Mesothelial cell of epicardium (in vitro differentiated cells): ENCODE results near the gene MAGEA8. TPM values are rescaled to one million over a fixed set of nuclear protein-coding genes. Genes with fewer than 3 reads are reported as not detected.
A peak's percentile ranks its signal among the peaks of the same experiment; 100 is the strongest.

Experiments
- DNase-seq, 2 experiments: peaks; one replicate each; pipeline ENCODE4 v3.0.0; 2021; ENCODE audit warnings: low spot score in 2 of 2; ENCODE audit not compliant: unreplicated experiment in 2 of 2
- H3K27ac Mint-ChIP-seq: 2 replicates; pipeline ENCODE4 v1.8.0; 2021; ENCODE audit warnings: mixed read lengths
- H3K27me3 Mint-ChIP-seq: 2 replicates; pipeline ENCODE4 v1.8.0; 2021; ENCODE audit warnings: low read depth, mixed read lengths
- H3K36me3 Mint-ChIP-seq: 2 replicates; pipeline ENCODE4 v1.8.0; 2021; ENCODE audit warnings: mixed read lengths
- H3K4me1 Mint-ChIP-seq: 2 replicates; pipeline ENCODE4 v1.8.0; 2021; ENCODE audit warnings: mixed read lengths
- H3K4me3 Mint-ChIP-seq: 2 replicates; pipeline ENCODE4 v1.8.0; 2021; ENCODE audit warnings: mild to moderate bottlenecking, moderate library complexity, mixed read lengths
- H3K9me3 Mint-ChIP-seq: 2 replicates; pipeline ENCODE4 v1.8.0; 2021; ENCODE audit warnings: mixed read lengths
- CTCF ChIP-seq: fragments of 200-600 bp; sonication (generic); IDR thresholded peaks from one replicate; pipeline ENCODE4 v1.5.0; 2021; ENCODE audit warnings: antibody characterized with exemption; ENCODE audit not compliant: unreplicated experiment
- total RNA-seq: library from RNA; stranded (reverse); gene quantifications from 3 replicates; pipeline ENCODE4 v1.2.1, GENCODE V29; 2021

MAGEA8 gene
- total RNA-seq, 1 donor from 2014 or later: not detected

- peaks cover 18% of the 10 kb centered on the region for H3K9me3 Mint-ChIP-seq
- peak overlapping the region; percentile 62 for H3K27ac Mint-ChIP-seq
- H3K4me1 Mint-ChIP-seq: peaks cover 4% of the 10 kb centered on the region
- peak overlapping the region; percentile 36 for H3K4me3 Mint-ChIP-seq
- no peak for TF ChIP-seq CTCF
- no peaks in the 10 kb centered on the region for H3K36me3 Mint-ChIP-seq
- no peaks in the 10 kb centered on the region for H3K27me3 Mint-ChIP-seq
- DNase-seq: no peak
These were observed 23.1 kb downstream of the MAGEA8 start for GRCh38 chrX:149903889-149904748.

- no peak overlapping the region for H3K27ac Mint-ChIP-seq
- DNase-seq: no peak
- H3K4me3 Mint-ChIP-seq: no peak overlapping the region
- no peaks in the 10 kb centered on the region for H3K36me3 Mint-ChIP-seq
- TF ChIP-seq CTCF: no peak
- peaks cover 4% of the 10 kb centered on the region for H3K4me1 Mint-ChIP-seq
- H3K9me3 Mint-ChIP-seq: peaks cover 28% of the 10 kb centered on the region
- no peaks in the 10 kb centered on the region for H3K27me3 Mint-ChIP-seq
These were observed 27.3 kb downstream of the MAGEA8 start for GRCh38 chrX:149908308-149908707.

GRCh38 chrX:149908727-149909126 lies 27.7 kb downstream of the MAGEA8 start:
- DNase-seq: no peak
- Mint-ChIP-seq H3K27me3 (no peaks in the 10 kb centered on the region), H3K9me3 (peaks cover 32% of the 10 kb centered on the region), H3K27ac (no peak overlapping the region), H3K4me3 (no peak overlapping the region), H3K4me1 (peaks cover 4% of the 10 kb centered on the region), H3K36me3 (no peaks in the 10 kb centered on the region)
- TF ChIP-seq CTCF: no peak

GRCh38 chrX:149909324-149910177 lies 28.6 kb downstream of the MAGEA8 start:
- H3K27me3 Mint-ChIP-seq: no peaks in the 10 kb centered on the region
- TF ChIP-seq CTCF: no peak
- H3K27ac Mint-ChIP-seq: no peak overlapping the region
- DNase-seq: no peak
- H3K4me1 Mint-ChIP-seq: no peaks in the 10 kb centered on the region
- H3K36me3 Mint-ChIP-seq: no peaks in the 10 kb centered on the region
- H3K9me3 Mint-ChIP-seq: peaks cover 38% of the 10 kb centered on the region
- H3K4me3 Mint-ChIP-seq: no peak overlapping the region

GRCh38 chrX:149910178-149910695 lies 29.3 kb downstream of the MAGEA8 start:
- Mint-ChIP-seq H3K27me3 (no peaks in the 10 kb centered on the region), H3K4me1 (no peaks in the 10 kb centered on the region), H3K36me3 (no peaks in the 10 kb centered on the region), H3K4me3 (no peak overlapping the region), H3K27ac (no peak overlapping the region), H3K9me3 (peaks cover 38% of the 10 kb centered on the region)
- TF ChIP-seq CTCF: no peak
- no peak for DNase-seq
